GM12878 (cell line): ENCODE results near the gene SVEP1. TPM values are rescaled to one million over a fixed set of nuclear protein-coding genes. Genes with fewer than 3 reads are reported as not detected.

Source experiments
- ATAC-seq: fragments of 200-7000 bp; cut with Tn5 transposase; 3 replicates; pipeline ENCODE4 v1.9.1; 2020; ENCODE audit warnings: mild to moderate bottlenecking, moderate library complexity
- BruUV-seq: library from RNA; stranded (reverse); fragments of 400-500 nt; replicated peaks from 2 replicates; lab custom pipeline; 2021; lab: Mats Ljungman, UMichigan
- CTCF ChIA-PET: fragments of 300-600 bp; sonication (Branson Sonifier 250); formaldehyde crosslinking; extraction: SDS; loops from one replicate; lab custom pipeline; 2021; ENCODE audit warnings: inconsistent platforms; lab: Yijun Ruan, JAX
- POLR2A ChIA-PET: fragments of 350-600 bp; formaldehyde crosslinking; extraction: SDS; loops from one replicate; lab custom pipeline; 2021; ENCODE audit warnings: inconsistent platforms; lab: Charles Lee
- RAD21 ChIA-PET: fragments of 300-600 bp; sonication (Branson Sonifier 250); formaldehyde crosslinking; loops from one replicate; lab custom pipeline; 2023; ENCODE audit warnings: antibody characterized with exemption; ENCODE audit not compliant: unreplicated experiment; lab: Charles Lee
- SMC1A ChIA-PET: fragments of 300-600 bp; sonication (Branson Sonifier 250); formaldehyde crosslinking; loops from one replicate; lab custom pipeline; 2023; ENCODE audit not compliant: unreplicated experiment, uncharacterized antibody; lab: Charles Lee
- DNase-seq: peaks from one replicate; pipeline ENCODE4 v3.0.0-alpha.2; 2011; ENCODE audit warnings: low read depth, low spot score
- FAIRE-seq: peaks from 3 replicates; lab custom pipeline; 2011; peaks lifted over from hg19 to GRCh38; lab: Jason Lieb, UNC
- H2AFZ ChIP-seq: 2 replicates; pipeline ENCODE4 v1.6.0; 2011; ENCODE audit warnings: low read depth, low read length, control low read depth; ENCODE audit not compliant: control insufficient read depth
- H3K27ac ChIP-seq: 2 replicates; pipeline ENCODE4 v1.5.1; 2011; ENCODE audit warnings: control low read depth; ENCODE audit not compliant: control insufficient read depth, insufficient read depth
- H3K27me3 ChIP-seq, 2 experiments: replicated peaks in 1 of 2; 2 replicates each; pipeline versions ENCODE4 v1.6.0 to v1.6.1; 2011; ENCODE audit warnings: low read length in 1 of 2; ENCODE audit not compliant: control insufficient read depth in 2 of 2, insufficient read depth in 2 of 2
- H3K36me3 ChIP-seq, 2 experiments: 2 replicates each; pipeline ENCODE4 v1.5.1; 2011; ENCODE audit warnings: low read length in 1 of 2; ENCODE audit not compliant: control insufficient read depth in 2 of 2, insufficient read depth in 2 of 2
- H3K4me1 ChIP-seq: 2 replicates; pipeline ENCODE4 v1.6.1; 2011; ENCODE audit warnings: mild to moderate bottlenecking, low read length, moderate library complexity, mixed read lengths; ENCODE audit not compliant: control insufficient read depth, insufficient read depth
- H3K4me2 ChIP-seq: 2 replicates; pipeline ENCODE4 v1.6.0; 2011; ENCODE audit warnings: control low read depth; ENCODE audit not compliant: control insufficient read depth, insufficient read depth
- H3K4me3 ChIP-seq: fragments of 200-600 bp; sonication (generic); 2 replicates; pipeline ENCODE4 v1.5.1; 2016
- H3K79me2 ChIP-seq: 2 replicates; pipeline ENCODE4 v1.6.0; 2011; ENCODE audit warnings: low read length; ENCODE audit not compliant: control insufficient read depth, insufficient read depth
- H3K9ac ChIP-seq: 2 replicates; pipeline ENCODE4 v1.8.0; 2011; ENCODE audit warnings: low read length, control low read depth, mixed read lengths; ENCODE audit not compliant: control insufficient read depth, insufficient read depth
- H3K9me3 ChIP-seq: replicated peaks from 3 replicates; pipeline ENCODE4 v1.5.1; 2011; ENCODE audit warnings: mild to moderate bottlenecking, low read length; ENCODE audit not compliant: control insufficient read depth, insufficient read depth
- H4K20me1 ChIP-seq: 2 replicates; pipeline ENCODE4 v1.6.0; 2011; ENCODE audit not compliant: control insufficient read depth, insufficient read depth
- JUND ChIP-seq: IDR thresholded peaks from 2 replicates; pipeline ENCODE4 v1.6.1; 2012; ENCODE audit warnings: low read depth, mild to moderate bottlenecking, low read length, improper control_type of control experiment, moderate library complexity
- WGBS: methylation state at CpG from one replicate; pipeline ENCODE4 v1.1.6; 2016; ENCODE audit warnings: low lambda C conversion rate; ENCODE audit not compliant: insufficient replicate concordance, insufficient coverage; ENCODE audit errors: missing lambda C conversion rate; 5-methylcytosine and 5-hydroxymethylcytosine counted together
- in situ Hi-C: fragments of 300-500 bp; cut with MboI; formaldehyde crosslinking; loops from 9 replicates; pipeline ENCODE4 v1.14.3; 2018; ENCODE audit warnings: mixed read lengths
- intact Hi-C: fragments of 100-400 bp; cut with micrococcal nuclease; formaldehyde crosslinking; loops from one replicate; pipeline ENCODE4 v1.14.2; 2022; ENCODE audit not compliant: unreplicated experiment
- polyA plus RNA-seq, 11 experiments: library from polyadenylated mRNA; depleted of rRNA in 4 of 11; unstranded in 6 of 11; stranded (reverse) in 5 of 11; fragments of >200 nt; fragmentation: Nextera tagmentation in 4 of 11; fragmentation: Illumina TruSeq in 1 of 11; extraction: Ambion mirVana in 4 of 11; extraction: Trizol in 1 of 11; gene quantifications; 1 replicate in 1 of 11; 2 replicates in 10 of 11; pipeline versions ENCODE4 v1.2.1 to v1.2.3, GENCODE V29; 2011 to 2016; ENCODE audit warnings: inconsistent platforms in 2 of 11, missing spikeins in 2 of 11, low read depth in 1 of 11
- total RNA-seq, 4 experiments: library from RNA; depleted of rRNA in 3 of 4; stranded (reverse); fragments of >200 nt in 3 of 4; fragmentation: Illumina TruSeq in 1 of 4; extraction: Trizol in 1 of 4; gene quantifications; 2 replicates each; pipeline versions ENCODE4 v1.2.1 to v1.2.3, GENCODE V29; 2013 to 2021
- TF ChIP-seq, protein P1 (sequence below): fragments of 450-650 bp; IDR thresholded peaks from 2 replicates; pipeline ENCODE4 v1.6.1; 2016; ENCODE audit warnings: mild to moderate bottlenecking, moderate library complexity, borderline replicate concordance

The SVEP1 gene
- total and polyA plus RNA-seq, 10 of the 15 experiments (the other 5 are each of a cell fraction or from before 2014, with no cell fraction given) = under 0.01 to 0.05 (median 0.01) TPM; not detected in 5

- FAIRE-seq = no peak
- WGBS = 100% methylated on average over 1 of the region's 1 CpG
- BruUV-seq = no TSS peak
- H3K27me3 ChIP-seq = no peaks in the 10 kb centered on the region
- no peak overlapping the region for H3K4me2 ChIP-seq
- H3K4me1 ChIP-seq = peaks cover 4% of the 10 kb centered on the region
- CTCF ChIA-PET = interaction anchor here (1.4 kb wide), 1 partner anchor 14 kb away, joined by 4 read pairs; no protein-coding TSS in a partner anchor
- POLR2A ChIA-PET = no interaction called here
- RAD21 ChIA-PET = no interaction called here
- SMC1A ChIA-PET = no interaction called here
- H3K27ac ChIP-seq = no peak overlapping the region
- TF ChIP-seq JUND = no peak
- TF ChIP-seq, protein P1, sequence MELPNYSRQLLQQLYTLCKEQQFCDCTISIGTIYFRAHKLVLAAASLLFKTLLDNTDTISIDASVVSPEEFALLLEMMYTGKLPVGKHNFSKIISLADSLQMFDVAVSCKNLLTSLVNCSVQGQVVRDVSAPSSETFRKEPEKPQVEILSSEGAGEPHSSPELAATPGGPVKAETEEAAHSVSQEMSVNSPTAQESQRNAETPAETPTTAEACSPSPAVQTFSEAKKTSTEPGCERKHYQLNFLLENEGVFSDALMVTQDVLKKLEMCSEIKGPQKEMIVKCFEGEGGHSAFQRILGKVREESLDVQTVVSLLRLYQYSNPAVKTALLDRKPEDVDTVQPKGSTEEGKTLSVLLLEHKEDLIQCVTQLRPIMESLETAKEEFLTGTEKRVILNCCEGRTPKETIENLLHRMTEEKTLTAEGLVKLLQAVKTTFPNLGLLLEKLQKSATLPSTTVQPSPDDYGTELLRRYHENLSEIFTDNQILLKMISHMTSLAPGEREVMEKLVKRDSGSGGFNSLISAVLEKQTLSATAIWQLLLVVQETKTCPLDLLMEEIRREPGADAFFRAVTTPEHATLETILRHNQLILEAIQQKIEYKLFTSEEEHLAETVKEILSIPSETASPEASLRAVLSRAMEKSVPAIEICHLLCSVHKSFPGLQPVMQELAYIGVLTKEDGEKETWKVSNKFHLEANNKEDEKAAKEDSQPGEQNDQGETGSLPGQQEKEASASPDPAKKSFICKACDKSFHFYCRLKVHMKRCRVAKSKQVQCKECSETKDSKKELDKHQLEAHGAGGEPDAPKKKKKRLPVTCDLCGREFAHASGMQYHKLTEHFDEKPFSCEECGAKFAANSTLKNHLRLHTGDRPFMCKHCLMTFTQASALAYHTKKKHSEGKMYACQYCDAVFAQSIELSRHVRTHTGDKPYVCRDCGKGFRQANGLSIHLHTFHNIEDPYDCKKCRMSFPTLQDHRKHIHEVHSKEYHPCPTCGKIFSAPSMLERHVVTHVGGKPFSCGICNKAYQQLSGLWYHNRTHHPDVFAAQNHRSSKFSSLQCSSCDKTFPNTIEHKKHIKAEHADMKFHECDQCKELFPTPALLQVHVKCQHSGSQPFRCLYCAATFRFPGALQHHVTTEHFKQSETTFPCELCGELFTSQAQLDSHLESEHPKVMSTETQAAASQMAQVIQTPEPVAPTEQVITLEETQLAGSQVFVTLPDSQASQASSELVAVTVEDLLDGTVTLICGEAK = peak; percentile 66
- no peaks in the 10 kb centered on the region for H3K9me3 ChIP-seq
- no peak overlapping the region for H2AFZ ChIP-seq
- H3K4me3 ChIP-seq = no peak overlapping the region
- no peaks in the 10 kb centered on the region for H3K79me2 ChIP-seq
- DNase-seq = no peak
- no peak for ATAC-seq
- in situ Hi-C loops (no loop called here), intact Hi-C loops (no loop called here)
- no peak overlapping the region for H3K9ac ChIP-seq
- no peaks in the 10 kb centered on the region for H4K20me1 ChIP-seq
- no peaks in the 10 kb centered on the region for H3K36me3 ChIP-seq
Measured at GRCh38 chr9:110330484-110331105, 248.9 kb downstream of the SVEP1 start.
